GM18517 (cell line): Measurements from ENCODE around the gene ELOVL2.
"Not testable (repeated sequence)": the region's sequence is repeated elsewhere in the genome, so short reads cannot be mapped to it uniquely, and the experiment has no call there.

Experiments
- ATAC-seq: cut with Tn5 transposase; IDR thresholded peaks from one replicate; pipeline ENCODE4 v1.9.1; 2021; ENCODE audit warnings: mild to moderate bottlenecking, moderate library complexity; ENCODE audit not compliant: unreplicated experiment

Gene ELOVL2

GRCh38 chr6:10989587-10989986 lies 54.5 kb downstream of the ELOVL2 start:
- ATAC-seq: no peak

- ATAC-seq: not testable (repeated sequence)
Observed at GRCh38 chr6:10984959-10985358, 59.1 kb downstream of the ELOVL2 start.

GRCh38 chr6:10981409-10981808 lies 62.7 kb downstream of the ELOVL2 start:
- ATAC-seq: no peak

GRCh38 chr6:10979603-10980002 lies 64.5 kb downstream of the ELOVL2 start:
- ATAC-seq: no peak

GRCh38 chr6:10977231-10977968 lies 66.7 kb downstream of the ELOVL2 start:
- ATAC-seq: no peak

- ATAC-seq: no peak
Observed at GRCh38 chr6:10976571-10976970, 67.5 kb downstream of the ELOVL2 start.

- no peak for ATAC-seq
Observed at GRCh38 chr6:10972196-10972595, 71.9 kb downstream of the ELOVL2 start.

- ATAC-seq: no peak
Observed at GRCh38 chr6:10970731-10971130, 73.4 kb downstream of the ELOVL2 start.

GRCh38 chr6:10968776-10969175 lies 75.3 kb downstream of the ELOVL2 start:
- ATAC-seq: no peak

GRCh38 chr6:10964684-10965083 lies 79.4 kb downstream of the ELOVL2 start:
- peak; percentile 92 for ATAC-seq

GRCh38 chr6:10963113-10963512 lies 81.0 kb downstream of the ELOVL2 start:
- ATAC-seq: no peak

- no peak for ATAC-seq
Observed at GRCh38 chr6:10962673-10963072, 81.4 kb downstream of the ELOVL2 start.

GRCh38 chr6:10961837-10962236 lies 82.3 kb downstream of the ELOVL2 start:
- ATAC-seq: no peak

GRCh38 chr6:10960171-10960570 lies 83.9 kb downstream of the ELOVL2 start:
- ATAC-seq: no peak

- ATAC-seq: no peak
Observed at GRCh38 chr6:10957414-10957886, 86.7 kb downstream of the ELOVL2 start.

GRCh38 chr6:10956776-10957175 lies 87.3 kb downstream of the ELOVL2 start:
- no peak for ATAC-seq

GRCh38 chr6:10954590-10955010 lies 89.5 kb downstream of the ELOVL2 start:
- peak; percentile 76 for ATAC-seq

- no peak for ATAC-seq
Observed at GRCh38 chr6:10951675-10952282, 92.3 kb downstream of the ELOVL2 start.

- no peak for ATAC-seq
Observed at GRCh38 chr6:10949579-10950490, 94.3 kb downstream of the ELOVL2 start.

- ATAC-seq: no peak
Observed at GRCh38 chr6:10947966-10948365, 96.1 kb downstream of the ELOVL2 start.

- no peak for ATAC-seq
Observed at GRCh38 chr6:10945845-10946244, 98.3 kb downstream of the ELOVL2 start.
